HEK293T (cell line): ENCODE measurements around the gene RTKN.

Experiments
- ARNT ChIP-seq: fragments of 450-650 bp; IDR thresholded peaks from 2 replicates; pipeline ENCODE4 v1.6.1; 2017; ENCODE audit warnings: mild to moderate bottlenecking
- FOXK2 ChIP-seq: fragments of 450-650 bp; IDR thresholded peaks from 2 replicates; pipeline ENCODE4 v1.6.1; 2016; ENCODE audit warnings: mild to moderate bottlenecking
- FOXM1 ChIP-seq: fragments of 450-650 bp; IDR thresholded peaks from 2 replicates; pipeline ENCODE4 v1.6.1; 2017; ENCODE audit warnings: mild to moderate bottlenecking, borderline replicate concordance
- HDGF ChIP-seq: fragments of 450-650 bp; IDR thresholded peaks from 2 replicates; pipeline ENCODE4 v1.6.1; 2017; ENCODE audit warnings: antibody characterized with exemption, borderline replicate concordance
- L3MBTL2 ChIP-seq: fragments of 450-650 bp; conservative IDR thresholded peaks from 2 replicates; pipeline ENCODE4 v1.6.1; 2016; ENCODE audit warnings: mild to moderate bottlenecking
- LEF1 ChIP-seq: fragments of 450-650 bp; IDR thresholded peaks from 2 replicates; pipeline ENCODE4 v1.6.1; 2017; ENCODE audit warnings: mild to moderate bottlenecking, borderline replicate concordance
- NFRKB ChIP-seq: fragments of 450-650 bp; IDR thresholded peaks from 2 replicates; pipeline ENCODE4 v1.6.1; 2016; ENCODE audit warnings: mild to moderate bottlenecking, moderate library complexity
- SP1 ChIP-seq: fragments of 450-650 bp; IDR thresholded peaks from 2 replicates; pipeline ENCODE4 v1.6.1; 2017
- SUZ12 ChIP-seq: fragments of 450-650 bp; IDR thresholded peaks from 2 replicates; pipeline ENCODE4 v1.6.1; 2016; ENCODE audit warnings: mild to moderate bottlenecking
- TARDBP ChIP-seq: fragments of 450-650 bp; IDR thresholded peaks from 2 replicates; pipeline ENCODE4 v1.6.1; 2016
- TF ChIP-seq, protein P1 (sequence below): fragments of 450-650 bp; IDR thresholded peaks from 2 replicates; pipeline ENCODE4 v1.6.1; 2016

DNA sequence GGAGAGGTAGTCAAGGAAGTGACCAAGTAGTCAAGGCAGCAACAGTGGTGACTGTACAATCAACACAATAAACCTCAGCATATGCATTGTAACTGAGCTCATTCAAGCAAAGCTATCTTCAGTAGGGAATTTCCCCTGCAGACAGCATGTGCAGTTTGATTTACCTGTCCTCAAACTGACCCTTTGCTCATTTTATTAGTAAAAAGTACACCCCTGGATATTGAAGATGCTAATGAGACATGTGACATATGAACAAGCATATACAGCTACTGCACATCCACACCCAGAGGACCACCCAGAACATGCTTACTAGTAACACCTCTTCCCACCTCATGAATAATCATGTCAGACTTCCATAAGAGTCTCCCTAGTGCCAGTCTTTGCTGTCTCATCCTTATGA is 35.7 kb downstream of the RTKN start:
- TF ChIP-seq HDGF (no peak), SUZ12 (no peak), FOXK2 (no peak), NFRKB (no peak), LEF1 (no peak), ARNT (no peak), FOXM1 (no peak), TARDBP (no peak), SP1 (no peak), L3MBTL2 (no peak)
- TF ChIP-seq, protein P1, sequence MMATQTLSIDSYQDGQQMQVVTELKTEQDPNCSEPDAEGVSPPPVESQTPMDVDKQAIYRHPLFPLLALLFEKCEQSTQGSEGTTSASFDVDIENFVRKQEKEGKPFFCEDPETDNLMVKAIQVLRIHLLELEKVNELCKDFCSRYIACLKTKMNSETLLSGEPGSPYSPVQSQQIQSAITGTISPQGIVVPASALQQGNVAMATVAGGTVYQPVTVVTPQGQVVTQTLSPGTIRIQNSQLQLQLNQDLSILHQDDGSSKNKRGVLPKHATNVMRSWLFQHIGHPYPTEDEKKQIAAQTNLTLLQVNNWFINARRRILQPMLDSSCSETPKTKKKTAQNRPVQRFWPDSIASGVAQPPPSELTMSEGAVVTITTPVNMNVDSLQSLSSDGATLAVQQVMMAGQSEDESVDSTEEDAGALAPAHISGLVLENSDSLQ = no peak
